GM19043 (cell line): ENCODE data around the gene MACROD2.
"Not testable (repeated sequence)": the region's sequence is repeated elsewhere in the genome, so short reads cannot be mapped to it uniquely, and the experiment has no call there.

Experiments
- ATAC-seq: cut with Tn5 transposase; IDR thresholded peaks from one replicate; pipeline ENCODE4 v1.9.1; 2021; ENCODE audit warnings: low read depth; ENCODE audit not compliant: unreplicated experiment

The MACROD2 gene

GRCh38 chr20:14445310-14445709, 450.0 kb downstream of the MACROD2 start:
- no peak for ATAC-seq

- no peak for ATAC-seq
Observed at GRCh38 chr20:14445902-14446301, 450.6 kb downstream of the MACROD2 start.

DNA sequence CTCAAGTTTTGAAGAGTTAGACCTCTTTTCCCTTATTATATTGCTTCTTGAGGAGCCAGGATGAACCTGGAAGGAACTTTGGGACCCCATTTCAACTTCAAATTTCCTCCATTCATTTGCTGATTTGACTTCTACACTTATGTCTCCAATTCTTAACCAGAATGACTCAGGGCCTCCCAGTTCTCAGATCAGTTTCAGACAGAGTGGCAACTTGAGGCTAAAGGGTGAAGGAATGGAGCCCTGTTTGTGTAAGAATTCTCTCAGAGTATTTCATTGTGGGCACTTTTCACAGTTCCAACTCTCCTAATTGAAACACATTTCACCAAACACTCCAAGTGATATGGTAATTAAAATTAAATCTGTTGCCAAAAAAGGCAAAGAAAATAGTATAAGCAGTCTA, 451.1 kb downstream of the MACROD2 start:
- ATAC-seq: no peak

DNA sequence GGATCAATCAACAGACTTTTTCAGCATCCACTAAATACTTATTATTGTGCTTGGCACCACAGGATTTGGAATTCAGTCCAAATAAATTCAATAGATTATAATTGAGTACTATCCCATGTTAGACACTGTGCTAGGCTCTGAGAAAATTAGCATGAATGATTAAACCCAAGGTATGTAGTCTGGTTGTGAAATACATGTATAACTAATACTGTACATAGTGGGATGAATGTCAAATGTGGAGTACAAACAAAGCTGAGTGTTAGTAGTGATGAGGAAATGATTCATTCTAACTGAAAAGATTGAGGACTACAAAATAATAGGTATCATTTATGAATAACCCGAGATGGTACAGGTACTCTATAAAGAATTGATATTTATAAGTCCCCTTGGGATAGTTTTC, 454.0 kb downstream of the MACROD2 start:
- no peak for ATAC-seq

DNA sequence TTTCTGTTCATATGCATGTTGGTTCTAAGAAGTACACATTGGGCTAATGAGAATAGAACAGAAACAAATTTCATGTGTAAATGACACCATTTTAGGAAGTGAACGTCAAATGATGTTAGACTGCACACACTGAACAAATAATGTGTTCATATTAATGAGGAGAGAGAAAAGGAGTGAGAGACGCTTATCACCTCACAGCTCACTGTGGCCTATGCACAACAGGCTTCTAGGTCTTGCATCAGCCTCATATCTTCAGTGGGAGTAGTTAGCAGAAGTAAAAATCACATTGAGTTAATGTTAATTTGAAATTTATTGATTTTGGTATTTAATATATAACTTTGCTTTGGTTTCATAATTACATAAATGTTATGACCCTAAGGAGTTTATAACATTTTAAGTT, 454.9 kb downstream of the MACROD2 start:
- ATAC-seq: no peak

DNA sequence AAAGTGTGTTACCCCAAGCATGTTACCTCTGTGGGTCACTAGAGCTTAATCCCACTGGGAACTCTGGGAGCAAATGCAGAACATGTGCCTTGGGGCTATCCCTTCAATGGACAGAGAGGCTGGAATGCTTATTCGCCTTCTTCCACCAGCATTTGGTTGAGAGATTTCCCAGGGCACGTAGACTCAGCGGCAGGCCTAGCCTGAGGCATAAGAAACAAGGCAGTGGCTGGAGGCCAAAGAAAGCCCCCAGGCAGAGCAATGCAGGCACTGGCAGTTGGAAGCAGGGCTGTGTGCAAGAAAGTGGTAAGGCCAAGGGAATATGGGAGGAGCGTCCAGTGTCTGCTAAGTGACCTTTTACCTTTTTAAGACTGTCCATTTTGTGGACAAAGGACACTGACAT, 456.1 kb downstream of the MACROD2 start:
- no peak for ATAC-seq

DNA sequence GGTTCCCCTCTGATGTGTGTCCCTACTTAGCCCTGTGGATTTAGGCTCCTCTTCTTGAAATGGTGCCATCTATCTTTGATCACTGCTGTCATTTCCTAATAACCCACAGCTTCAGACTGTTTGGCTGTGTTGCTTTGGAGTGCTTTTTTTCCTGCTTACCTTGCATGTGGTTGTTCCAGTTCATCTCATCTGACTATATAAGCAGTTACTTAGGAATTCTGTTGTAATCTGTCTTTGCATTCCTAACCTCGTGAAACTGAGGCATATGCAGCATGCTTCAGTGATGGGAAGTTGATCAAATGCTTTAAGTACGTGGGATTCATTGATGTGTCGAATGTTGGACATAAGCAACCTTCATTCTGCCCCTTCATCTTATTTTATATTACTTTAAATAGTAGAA, 457.9 kb downstream of the MACROD2 start:
- no peak for ATAC-seq

- no peak for ATAC-seq
Observed at GRCh38 chr20:14454296-14454695, 459.0 kb downstream of the MACROD2 start.

DNA sequence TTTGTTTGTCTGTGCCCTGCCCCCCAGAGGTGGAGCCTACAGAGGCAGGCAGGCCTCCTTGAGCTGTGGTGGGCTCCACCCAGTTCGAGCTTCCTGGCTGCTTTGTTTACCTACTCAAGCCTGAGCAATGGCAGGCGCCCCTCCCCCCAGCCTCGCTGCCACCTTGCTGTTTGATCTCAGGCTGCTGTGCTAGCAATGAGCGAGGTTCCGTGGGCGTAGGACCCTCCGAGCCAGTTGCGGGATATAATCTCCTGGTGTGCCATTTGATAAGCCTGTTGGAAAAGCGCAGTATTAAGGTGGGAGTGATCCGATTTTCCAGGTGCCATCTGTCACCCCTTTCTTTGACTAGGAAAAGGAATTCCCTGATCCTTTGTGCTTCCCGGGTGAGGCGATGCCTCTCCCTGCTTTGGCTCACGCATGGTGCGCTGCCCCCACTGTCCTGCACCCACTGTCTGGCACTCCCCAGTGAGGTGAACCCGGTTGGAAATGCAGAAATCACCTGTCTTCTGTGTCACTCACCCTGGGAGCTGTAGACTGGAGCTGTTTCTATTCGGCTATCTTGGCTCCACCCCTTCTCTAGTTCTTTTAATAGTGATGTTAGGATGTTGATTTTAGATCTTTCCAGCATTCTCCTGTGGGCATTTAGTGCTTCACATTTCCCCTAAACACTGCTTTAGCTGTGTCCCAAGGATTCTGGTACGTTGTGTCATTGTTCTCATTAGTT, 471.9 kb downstream of the MACROD2 start:
- ATAC-seq: not testable (repeated sequence)

GRCh38 chr20:14470231-14470899, 475.0 kb downstream of the MACROD2 start:
- no peak for ATAC-seq

DNA sequence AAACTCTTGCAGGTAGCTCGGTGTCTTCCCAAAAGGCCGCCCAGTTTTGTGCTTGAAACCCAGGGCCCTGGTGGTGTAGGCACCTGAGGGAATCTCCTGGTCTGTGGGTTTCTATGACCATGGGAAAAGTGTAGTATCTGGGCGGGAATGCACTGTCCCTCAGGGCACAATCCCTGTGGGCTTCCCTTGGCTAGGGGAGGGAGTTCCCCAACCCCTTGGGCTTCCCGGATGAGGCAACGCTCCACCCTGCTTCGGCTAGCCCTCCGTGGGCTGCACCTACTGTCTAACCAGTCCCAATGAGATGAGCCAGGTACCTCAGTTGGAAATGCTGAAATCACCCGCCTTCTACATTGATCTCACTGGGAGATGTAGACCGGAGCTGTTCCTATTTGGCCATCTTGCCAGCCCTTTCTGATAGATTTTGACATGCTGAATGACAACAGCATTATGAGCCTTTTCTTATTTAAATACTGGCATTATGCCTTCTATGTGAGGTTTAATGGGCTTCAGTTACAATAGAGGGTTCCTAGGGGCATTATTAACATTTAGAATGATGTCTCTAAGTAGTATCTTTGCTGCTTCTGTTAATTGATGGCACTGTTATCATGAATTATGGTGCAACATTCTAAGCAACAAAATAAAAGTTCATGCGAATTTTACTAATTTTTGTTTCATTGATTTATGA, 475.8 kb downstream of the MACROD2 start:
- ATAC-seq: no peak

DNA sequence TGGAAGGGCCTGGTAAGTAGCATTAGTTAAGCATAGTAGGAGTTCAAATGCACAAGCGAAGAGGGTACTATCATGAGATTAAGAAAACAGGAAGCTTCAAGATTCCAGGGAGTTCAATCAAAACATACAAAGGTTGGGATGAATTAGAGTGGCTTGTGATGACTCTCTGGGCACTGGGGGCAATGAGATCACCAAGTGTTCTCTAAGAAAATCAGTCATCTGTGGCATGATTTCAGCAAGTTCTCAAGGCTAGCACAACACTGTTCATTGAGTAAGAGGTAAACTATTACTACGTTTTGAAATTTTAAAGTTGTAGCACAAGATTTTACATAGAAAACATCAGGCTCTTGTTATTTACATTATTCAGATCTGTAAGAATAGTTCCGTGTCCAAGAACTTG, 481.8 kb downstream of the MACROD2 start:
- ATAC-seq: no peak

DNA sequence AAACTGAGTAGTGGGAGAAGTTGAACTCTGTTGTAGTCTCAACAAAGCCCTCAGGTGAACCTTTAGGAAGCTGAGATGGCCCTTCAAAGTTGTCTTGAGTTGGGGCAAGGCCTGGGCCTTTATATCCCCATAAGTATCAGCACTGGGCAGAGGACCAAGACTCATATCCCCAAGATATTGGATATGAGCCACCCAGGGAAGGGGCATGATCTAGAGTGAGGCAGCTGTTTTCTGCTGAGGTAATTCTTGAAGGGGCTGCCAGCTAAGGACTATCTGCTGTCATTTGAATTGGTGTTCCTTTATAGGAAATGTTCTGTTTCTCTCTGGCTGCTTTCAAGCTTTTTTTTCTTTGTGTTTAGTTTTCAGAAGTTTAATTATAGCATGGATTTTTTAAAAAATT, 482.8 kb downstream of the MACROD2 start:
- ATAC-seq: no peak

DNA sequence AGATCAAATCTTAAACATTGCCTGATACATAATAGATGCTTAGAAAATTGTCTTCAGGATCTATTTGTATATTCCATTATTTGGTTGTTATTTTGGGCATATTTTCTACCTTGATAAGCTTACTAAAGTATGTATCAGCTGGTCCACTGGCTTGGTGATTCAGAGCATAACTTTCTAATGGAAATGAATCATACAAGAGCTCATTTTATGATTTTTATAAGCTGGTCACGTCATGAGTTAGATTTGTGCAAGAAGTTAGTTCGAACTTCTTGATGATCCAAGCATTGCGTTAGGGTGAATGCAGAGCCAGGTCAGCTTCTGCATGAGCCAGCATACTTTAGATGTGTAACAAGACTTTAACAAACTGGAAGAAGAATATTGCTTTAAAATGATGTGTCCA, 486.5 kb downstream of the MACROD2 start:
- no peak for ATAC-seq

- no peak for ATAC-seq
Observed at GRCh38 chr20:14488212-14488611, 492.9 kb downstream of the MACROD2 start.

- ATAC-seq: no peak
Observed at GRCh38 chr20:14488756-14489479, 493.6 kb downstream of the MACROD2 start.

DNA sequence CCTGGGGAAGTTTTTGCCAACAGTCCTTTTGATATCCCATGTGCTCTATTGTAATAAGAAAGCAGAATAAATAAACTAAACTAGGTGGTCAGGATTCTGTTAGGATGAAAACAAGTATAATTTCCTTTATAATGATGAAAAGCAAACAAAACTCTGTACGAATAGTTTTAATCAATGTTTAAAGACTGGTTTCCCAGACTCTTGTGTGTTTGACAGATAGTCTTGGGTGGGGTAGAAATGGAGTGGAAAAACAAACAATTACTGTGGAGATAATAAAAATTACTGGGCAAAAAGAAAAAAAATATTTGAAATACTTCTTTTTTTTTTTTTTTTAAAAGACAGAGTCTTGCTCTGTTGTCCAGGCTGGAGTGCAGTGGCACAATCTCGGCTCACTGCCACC, 494.2 kb downstream of the MACROD2 start:
- ATAC-seq: no peak

DNA sequence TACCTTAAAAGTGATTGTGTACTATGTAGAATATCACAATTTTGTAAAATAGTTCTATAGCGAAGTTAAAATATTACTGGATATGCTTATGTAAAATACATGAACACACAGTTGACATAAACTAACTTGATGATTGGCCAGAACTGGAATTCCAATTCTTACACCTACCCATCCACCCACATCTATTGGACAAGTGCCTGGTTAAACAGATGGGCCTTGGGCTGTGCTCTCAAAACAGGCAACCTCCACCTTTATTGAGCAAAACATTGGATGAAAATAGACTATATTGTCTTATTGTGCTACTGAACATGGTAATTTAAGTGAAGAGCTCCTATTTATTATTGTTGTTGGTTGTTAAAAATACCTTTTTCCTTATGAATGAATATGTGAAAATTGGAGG, 496.1 kb downstream of the MACROD2 start:
- no peak for ATAC-seq

DNA sequence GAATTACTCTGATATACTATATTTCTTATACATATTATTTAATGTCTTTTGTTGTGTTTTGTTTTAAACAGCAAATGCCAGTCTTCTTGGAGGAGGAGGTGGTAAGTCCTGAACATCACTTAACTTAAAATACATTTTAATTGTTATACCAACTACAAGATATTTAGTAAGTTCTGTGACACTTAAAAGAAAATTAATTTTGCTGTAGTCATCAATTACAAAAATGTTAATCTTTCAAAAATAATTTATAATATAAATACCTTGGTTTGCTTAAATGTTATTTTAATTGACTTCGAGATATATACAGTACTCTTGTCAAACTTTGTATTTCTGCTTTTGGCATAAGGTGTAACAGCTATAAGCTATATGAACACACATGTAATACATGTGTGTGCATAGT, 498.1 kb downstream of the MACROD2 start:
- no peak for ATAC-seq

DNA sequence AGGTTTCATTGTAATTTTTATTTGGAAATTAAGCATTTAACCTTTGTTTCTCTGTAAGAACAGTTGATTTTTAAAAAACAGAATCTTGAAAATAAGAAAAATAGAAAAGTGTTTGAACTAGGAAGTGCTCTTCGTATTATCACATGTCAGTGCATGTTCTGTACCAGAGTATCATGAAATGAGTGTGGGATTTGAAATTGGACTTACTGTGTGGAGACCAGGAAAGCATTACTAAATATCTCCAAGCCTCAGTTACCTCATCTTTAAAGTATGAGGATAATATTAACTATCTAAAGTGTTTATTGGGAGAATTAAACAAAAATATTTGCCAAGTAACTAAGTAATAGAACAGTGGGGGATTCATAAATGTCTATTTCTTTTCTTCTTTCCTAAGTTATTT, 499.0 kb downstream of the MACROD2 start:
- no peak for ATAC-seq

DNA sequence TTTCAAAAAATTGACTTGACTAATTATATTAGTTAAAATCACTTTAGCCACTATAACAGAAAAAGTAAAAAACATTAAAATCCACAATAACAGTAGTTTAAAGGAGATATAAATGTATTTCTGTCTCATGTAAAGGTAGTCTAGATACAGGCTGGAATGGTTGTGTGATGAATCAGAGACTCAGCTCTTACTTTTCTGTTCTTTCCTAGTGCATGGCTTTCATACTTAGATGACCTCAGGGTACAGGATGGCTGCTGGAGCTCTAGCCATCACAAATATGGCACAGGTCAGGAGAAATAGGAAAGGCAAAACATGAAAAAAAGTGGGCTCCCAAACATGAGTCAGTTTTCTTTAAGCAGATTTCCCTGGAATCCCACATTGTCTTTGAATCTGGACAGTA, 499.8 kb downstream of the MACROD2 start:
- no peak for ATAC-seq
